GM18861 (cell line): ENCODE results near the gene ATP2B2.

Experiments used
- ATAC-seq: cut with Tn5 transposase; IDR thresholded peaks from one replicate; pipeline ENCODE4 v1.9.1; 2021; ENCODE audit not compliant: unreplicated experiment

Gene ATP2B2

DNA sequence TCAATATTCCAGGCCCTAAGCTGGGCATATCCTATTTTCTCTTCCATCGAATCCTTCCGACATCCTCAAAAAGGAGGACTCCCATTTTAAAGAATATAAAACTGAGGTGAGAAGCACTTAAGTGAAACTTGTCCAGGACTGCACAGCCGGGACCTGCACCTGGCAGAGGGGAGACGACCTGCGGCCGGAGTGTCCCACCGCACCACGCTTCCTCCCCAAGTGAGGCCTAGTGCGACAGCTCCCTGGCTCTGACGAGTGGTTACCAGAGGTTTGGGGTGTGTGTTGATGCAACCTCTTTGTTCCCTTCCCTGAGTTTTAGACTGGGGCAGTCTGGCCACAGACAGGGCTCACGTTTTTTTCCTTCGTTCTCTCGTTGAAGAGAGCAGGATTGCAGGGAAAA lies 24.9 kb upstream of the ATP2B2 start:
- ATAC-seq = no peak

DNA sequence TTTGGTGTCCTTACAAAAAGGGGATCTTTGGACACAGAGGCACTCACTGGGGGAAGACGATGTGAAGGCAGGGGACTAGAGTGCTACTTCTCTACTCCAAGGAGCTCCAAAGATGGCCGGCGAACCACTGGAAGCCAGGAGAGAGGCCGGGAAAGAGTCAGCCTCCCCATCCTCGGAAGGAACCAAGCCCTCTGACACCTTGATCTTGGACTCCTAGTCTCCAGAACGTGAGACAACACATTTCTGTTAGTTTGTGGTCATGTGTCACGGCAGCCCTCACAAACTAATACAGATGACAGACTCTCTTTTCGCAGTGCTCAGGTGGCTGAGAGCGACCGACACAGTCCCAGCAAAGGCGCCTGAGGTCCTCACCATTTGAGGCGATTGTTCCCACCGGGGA lies 24.4 kb upstream of the ATP2B2 start:
- ATAC-seq = no peak

DNA sequence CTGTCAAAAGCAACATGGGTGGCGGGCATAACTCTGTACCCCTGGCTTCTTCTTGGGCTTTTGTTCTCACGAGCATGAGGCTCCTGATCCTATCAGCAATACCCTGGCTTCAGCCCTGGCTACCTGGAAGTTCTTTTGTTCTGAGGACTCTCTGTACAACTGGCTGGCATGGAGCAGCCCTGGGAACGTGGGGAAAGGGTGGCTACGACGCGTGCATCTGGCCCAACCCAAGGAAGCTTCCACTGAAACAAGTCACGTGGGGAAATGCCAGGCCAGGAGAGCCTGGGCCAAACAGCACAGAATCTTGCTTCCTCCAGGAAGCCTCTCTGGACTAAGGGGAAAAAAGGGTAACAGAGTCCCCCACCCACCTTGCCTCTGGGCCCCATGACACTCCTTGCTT lies 22.7 kb upstream of the ATP2B2 start:
- ATAC-seq = no peak

DNA sequence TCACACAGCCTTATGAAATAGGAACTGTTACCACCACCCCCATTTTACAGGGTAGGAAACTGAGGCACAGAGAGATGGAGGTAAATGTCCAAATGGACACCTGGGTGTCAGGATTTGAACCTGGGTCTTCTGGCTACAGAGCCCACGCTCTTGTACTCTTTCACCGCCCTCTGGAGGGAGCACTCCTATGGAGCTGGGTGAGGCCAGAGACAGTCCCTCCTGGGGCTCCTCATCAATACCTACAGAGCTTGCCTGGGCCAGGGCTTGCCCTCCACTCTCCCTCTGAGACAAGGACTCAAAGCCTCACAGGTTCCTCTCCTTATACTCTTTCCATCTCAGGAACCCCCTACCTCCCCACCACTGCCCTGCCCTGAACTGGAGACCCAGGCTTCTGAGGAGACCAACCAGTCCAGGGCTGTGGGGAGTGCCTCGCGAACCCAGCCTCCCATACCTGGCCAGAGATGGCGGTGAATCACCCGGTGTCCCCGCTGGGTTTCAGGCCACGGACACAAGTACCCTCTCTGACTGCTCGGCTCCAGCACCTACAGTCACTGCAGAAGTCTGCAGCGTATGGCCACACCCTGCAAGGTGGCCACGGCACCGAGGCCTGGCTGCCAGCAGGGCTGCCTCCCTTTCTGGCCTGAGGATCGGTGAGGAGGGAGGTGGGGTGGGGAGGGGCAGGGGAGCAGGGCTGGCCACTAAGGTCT lies 22.1 kb upstream of the ATP2B2 start:
- ATAC-seq = no peak

DNA sequence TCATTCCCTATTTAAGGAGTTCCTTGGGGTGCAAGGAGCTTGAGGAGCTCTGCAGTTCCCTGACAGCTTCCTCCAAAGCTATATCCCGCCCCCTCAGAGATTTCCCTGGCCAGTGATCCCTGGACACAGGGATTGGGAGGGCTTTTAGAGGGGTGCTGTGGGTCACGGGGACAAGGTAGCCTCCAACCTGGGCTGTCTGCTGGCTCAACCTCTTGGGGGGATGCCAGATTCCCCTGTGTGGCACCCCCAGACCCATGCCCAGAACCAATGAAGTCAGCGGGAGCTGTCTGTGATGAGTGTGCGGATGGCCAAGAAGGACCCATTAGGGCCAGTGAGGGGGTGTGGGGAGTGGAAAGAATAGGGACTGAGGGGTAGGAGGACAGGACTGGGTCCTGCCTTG lies 21.0 kb upstream of the ATP2B2 start:
- no peak for ATAC-seq

DNA sequence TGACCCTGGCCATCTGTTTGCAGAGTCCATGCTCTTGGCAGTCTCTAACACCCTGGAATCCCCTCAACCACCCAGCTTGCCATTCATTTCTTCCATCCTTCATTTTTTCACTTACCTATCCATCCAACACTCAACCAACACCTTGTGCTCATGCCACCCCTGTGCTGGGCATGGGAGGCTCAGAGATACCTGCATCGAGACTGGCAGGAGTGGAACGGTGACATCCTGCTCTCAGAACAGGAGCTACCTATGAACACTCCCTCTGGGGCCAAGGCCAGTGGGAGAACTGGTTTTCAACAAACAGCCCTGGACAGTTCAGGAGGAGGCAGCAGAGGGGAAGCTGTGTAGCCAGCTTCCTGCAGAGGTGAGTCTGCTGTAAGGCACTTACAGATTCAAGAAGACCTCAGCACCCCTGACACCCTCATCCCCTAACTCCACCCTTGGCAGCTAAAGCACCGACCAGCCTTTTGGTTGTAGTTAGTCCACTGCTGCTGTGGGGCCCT lies 19.5 kb upstream of the ATP2B2 start:
- no peak for ATAC-seq

DNA sequence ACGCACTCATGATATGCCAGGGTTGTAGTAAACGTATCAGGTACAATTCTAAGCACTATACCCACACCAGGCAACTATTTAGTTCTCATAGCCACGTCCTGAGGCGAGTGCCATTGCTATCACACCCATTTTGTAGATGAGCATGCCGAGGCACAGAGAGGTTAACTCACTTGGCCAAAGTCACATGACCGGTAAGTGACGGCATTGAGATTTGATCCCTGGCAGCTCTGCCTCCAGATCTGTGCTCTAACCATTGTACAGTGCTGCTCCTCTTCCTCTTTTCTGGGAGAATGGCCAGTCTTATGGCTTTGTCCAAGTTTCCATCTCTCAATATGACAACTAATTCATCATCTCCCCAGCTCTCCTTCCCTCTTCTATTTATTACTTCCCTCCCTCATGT lies 18.9 kb upstream of the ATP2B2 start:
- ATAC-seq = no peak

DNA sequence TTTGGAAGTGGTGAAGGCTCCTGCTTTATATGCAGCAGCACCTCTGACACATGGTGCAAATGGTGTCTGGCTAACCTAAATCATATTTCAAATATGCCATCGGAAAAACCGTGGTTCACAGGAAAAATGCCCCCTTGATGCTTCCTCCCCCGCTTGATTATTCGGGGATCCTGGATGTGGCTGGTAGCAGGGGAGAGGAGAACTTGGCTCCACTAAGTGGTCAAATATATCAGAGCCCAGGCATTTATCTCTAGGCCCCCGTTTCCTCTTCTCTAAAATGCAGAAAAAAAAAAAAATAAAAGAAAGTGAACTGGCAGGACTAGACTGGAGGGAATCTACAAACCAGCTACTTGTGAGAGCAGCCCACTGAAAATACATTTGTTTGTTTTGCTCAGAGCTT lies 18.2 kb upstream of the ATP2B2 start:
- ATAC-seq = no peak

DNA sequence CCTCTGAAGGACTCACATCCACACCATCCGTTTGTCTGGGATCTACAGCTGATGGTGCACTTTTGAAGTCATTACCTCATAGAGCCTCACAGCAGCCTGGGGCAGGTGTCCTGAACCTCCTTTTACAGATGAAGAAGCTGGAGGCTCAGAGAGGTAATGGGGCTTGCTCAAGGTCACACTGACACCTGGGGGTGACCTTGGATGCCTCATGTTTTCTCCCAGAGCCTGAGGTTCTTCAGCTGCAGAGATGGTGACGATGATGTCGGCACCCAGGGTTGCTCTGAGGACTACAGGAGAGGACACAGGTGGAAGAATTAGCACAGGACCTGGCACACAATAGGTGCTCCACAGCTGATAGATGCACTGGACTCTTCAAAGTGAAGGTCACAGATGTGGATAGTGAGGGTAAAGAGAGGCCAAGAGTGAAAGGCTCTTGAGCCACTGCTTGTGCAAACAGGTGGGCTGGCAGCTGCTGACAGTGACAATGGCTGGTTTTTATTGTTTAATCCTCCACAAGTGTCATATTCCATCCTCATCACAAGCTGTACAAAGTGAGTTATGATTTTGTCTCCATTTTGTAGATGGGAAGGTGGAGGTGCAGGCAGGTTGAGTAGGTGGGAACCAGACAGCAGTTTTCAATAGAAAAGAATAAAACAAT lies 17.4 kb upstream of the ATP2B2 start:
- no peak for ATAC-seq

DNA sequence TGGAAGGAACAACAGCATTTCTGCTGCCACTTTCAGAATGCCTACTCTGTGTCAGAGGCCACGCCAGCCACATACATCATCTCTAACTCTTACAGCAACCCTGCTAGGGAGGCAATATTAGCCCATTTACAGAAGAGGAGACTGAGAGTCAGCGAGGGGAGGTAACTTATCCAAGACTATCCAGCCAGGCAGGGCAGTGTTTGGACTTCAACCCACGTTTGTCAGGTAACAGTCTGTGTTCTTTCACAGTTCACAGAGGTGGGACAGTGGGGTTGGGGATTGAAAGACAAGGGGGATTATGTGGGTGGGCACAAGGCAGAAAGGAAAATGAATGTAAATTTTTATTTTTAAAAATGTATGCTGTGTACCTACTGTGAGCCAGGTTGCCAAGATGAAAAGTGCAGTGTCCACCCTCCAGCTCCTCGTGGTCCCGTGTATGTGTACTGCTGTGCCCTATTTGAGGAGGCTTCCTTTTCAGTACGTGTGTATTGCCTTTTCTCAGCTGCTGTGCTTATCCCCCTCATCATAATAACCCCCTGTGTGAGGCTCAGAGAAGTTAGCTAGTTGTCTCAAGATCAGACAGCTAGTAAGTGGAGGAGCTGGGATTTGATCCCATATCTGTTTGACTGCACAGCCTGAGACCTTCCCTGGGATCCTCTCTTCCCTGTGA lies 16.5 kb upstream of the ATP2B2 start:
- ATAC-seq = no peak

DNA sequence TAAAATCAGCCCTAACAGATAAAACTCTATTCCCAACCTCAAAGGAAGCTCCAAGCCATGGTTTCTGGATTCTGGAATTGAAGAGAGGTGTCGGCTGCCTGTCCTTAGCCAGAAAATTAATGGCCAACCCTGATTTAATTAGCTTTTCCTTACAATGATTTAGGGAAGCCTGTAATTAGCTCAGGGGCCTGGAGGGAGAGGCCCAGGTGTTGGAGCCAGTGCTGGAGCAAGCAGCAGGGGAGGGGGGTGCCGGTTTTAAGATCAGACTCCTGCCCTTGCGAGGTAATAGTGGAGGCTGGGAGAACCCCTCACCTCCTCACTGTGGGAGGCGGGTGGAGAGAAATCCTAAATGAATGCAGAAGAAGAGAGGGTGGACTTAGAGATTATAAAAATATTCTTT lies 14.7 kb upstream of the ATP2B2 start:
- no peak for ATAC-seq

DNA sequence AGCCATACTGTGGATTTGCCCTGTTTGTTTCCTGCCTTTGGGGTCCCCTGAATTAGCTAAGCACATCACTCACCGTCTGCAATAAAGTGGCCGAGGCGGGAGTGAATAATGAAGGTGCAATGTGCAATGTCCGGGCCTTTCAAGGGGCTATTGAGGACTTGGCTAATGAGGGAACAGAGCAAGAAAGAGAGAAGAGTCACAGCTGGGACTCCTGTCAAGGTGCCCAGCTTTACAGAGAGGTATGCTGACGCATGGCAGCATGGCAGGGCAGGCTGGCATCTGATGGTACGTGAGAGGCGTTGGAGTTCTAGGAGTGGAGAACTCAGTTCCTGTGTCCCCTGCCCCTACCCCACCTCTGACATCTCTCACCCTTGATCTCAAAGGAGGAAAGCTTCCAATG lies 13.8 kb upstream of the ATP2B2 start:
- ATAC-seq = no peak

DNA sequence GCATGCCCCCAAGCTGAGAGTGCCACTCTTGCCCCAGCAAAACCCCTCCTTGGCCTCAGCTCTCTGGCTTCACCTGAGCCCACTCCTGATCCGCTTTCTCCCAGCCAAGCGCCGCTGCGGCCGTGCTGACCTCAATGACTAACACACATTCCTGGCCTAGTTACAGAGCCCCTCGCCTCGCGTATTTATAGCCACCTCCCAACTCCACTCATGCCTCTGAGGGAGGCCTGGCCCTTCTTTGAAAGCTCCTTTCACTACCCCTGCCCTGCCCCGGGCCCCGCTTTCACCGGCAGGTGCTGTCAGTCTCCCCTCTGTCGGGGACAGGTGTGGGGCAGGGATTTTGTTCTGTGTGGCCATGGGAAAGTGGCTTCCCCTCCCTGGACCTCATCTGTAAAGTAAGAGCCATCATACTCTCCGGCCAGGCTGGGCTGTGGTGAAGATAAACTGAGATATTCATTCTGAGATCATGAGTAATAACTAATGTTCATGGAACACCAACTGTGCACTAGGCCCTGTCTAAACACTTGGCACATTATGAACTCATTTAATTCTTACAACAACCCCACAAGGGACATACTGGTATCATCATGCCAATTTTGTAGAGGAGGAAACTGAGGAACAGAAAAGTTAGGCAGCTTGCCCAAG lies 13.2 kb upstream of the ATP2B2 start:
- no peak for ATAC-seq

DNA sequence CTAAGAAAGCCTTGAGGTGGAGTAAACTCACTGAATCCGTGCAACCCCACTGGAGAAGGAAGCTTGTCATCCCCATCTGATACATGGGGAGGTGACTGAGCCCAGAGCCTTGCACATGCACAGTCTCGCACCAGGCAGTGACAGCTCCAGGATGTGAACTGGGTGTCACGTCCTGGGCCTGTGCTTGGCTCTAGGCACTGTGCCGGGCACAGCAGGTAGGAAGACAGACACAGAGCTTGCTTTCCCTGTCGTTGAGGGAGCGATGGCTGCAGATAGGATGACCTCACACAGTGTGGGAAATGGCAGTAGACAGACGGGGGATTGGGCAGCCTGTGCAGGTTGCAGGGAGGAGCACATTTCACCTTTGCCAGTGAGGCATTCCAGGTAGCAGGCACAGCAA lies 12.2 kb upstream of the ATP2B2 start:
- no peak for ATAC-seq

DNA sequence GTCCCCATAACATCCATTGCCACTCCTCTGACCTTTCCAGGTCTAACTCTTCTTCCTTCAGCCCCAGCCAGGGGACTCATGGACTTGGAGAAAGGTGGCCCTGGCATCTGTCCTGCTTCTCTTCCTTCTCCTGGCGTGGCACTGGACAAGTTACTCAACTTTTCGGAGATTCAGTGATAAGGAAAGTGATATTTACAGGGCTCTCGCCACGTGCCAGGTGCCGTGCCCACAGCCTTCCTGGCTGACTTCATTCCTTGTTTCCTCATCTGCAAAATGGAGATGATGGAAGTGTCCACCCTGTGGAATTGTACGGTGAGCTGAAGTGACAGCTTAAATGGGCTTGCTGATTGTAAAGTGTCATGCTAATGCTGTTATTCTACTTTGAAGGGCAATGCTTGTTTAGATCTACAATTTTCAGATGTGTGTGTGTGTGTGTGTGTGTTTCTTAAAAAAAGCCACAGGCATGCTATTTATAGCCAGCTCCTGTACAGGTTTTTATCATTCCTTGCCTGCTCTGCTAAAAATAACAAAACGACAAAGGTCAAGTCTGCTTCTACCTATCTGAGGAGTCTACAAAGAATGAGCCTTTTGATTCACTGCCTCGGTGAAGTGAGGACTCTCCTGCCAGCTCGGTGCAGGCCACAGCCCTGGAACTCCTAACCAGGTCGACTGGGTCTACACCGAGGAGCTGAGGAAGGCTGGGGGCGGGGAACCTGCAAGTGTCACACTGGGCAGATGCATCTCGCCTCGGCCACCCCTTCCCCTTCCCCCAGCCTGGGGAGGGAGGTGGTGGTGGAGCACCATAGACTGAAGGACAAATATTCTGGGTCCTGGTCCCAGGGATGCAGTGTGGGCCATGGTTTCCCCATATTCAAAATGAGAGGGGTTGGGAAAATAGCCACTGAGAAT lies 11.4 kb upstream of the ATP2B2 start:
- no peak for ATAC-seq

DNA sequence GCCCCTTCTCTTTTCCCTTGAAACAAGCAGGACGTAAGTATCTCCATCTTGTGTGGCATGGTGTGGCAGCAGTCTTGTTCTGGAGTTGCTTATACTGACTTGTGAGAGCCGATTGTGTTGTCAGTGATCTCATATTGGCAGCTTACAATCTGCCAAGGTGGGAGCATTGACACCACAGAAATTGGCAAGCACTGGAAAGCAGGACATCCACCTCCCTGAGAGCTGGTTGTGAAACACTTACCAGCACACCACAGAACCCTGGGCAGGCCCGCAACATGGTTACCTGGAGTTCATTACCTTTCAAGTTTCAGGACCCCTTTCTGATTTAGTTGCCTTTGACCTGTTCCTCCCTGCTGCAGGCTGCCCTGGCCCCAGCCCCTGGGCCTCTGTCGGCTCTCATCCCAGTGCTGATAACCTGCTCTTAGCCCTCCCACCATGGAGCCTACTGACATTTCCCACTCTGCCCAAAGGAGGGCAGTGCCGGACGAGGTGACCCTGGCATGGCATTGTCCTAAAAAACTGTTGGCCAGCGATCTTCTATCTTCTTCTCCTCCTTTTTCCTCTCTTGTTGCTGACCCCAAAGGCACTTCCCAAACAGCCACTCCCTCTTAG lies 10.6 kb upstream of the ATP2B2 start:
- ATAC-seq = no peak

DNA sequence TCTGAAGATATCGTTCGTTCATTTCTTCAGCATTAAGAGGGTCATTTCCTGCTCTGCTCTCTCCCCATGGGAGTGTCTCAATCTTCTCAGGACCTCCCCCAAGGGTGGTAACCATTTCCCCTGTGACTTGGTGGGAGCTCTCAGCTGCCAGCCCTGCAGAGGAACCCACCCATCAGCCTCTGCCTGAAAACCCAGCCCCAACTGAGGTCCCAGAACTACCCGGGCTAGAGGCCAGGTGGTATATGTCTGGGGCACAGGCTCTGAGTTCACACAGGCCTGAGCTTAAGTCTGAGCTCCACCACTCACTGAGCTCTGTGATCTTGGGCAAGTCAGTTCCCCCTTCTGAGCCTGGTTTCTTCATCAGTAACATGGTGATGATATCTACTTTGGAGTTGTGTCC lies 10.0 kb upstream of the ATP2B2 start:
- ATAC-seq = no peak

DNA sequence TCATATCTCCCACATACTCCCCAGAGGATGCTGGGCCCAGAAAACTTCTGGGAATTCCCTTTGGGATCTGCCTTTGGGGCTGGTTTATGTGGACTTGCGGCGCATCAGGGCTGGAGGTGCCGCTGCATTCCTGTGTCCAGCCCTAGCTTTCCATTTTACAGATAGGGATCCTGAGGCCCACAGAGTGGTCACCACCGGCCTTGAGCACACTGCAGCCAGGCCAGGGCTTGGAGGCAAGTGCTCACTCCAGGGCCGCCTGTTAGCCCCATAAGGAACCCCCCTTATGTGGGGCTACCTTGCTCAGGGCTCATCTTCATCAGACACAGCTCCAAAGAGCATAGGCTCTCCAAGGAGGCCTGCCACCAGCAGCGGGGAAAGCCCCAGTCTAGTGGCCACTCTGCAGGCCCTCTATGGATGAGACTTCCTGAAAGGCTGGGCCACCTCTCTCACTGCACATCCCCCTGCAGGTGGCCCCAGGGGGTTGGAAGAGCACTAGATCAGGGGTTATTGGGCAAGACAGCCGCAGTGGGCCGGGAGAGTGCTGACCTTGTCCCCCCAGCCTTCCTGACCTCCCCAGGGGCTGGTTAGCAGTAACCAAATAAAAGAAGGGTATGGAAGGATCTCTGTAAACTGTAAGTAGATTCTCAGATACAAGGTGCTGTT lies 9.2 kb upstream of the ATP2B2 start:
- ATAC-seq = no peak

DNA sequence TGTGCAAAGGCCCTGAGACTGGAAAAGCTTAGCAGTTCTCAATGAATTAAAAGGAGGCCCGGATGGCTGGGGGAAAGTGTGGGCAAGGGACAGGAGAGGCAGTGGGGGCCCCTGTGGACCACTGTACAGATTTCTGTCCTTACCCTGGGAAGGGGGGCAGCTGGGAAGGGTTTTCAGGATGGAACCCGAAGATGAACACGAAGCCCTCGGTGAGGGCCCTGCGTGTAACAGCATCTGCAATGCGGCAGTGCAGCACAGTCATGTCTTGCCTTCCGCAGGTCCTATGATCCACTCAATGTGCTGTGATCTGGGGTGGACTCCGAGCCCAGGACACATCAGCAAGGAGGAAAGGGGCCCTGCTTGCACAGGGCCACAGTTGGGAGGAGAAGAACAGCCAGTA lies 7.9 kb upstream of the ATP2B2 start:
- no peak for ATAC-seq

DNA sequence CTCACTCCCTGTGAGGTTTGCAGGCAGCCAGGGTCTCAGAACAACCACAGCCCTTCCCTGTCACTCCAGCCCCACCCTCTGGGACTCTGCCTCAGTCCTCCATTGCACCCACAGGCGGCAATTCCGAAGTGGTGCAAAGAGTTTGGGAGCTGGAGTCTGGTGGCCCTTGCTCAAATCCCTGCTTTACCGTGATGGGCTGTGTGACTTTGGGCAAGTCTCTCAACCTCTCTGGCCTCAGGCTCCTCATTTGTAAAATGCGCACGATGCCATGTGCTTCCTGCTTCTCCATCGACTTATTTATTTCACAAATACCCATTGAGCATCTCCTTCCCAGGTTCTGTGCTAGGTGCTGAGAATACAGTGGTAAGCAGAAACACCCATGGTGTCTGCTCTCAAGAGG lies 7.3 kb upstream of the ATP2B2 start:
- ATAC-seq = no peak
